Measurements from ENCODE around the gene TM4SF1. TPM values are rescaled to one million over a fixed set of nuclear protein-coding genes. Genes with fewer than 3 reads are reported as not detected.
A peak's percentile ranks its signal among the peaks of the same experiment; 100 is the strongest.

The TM4SF1 gene
- total RNA-seq, 4 donors from 2014 or later: 80.4 to 96.4 (median 83.6) TPM

GRCh38 chr3:149362366-149362765, 15.1 kb downstream of the TM4SF1 start:
- Histone ChIP-seq H3K4me1 (peaks cover 10% of the 10 kb centered on the region), H3K36me3 (no peaks in the 10 kb centered on the region), H3K27ac (no peak overlapping the region), H3K27me3 (no peaks in the 10 kb centered on the region), H3K4me3 (no peak overlapping the region), H3K9me3 (no peaks in the 10 kb centered on the region)
- no peak for DNase-seq (ENCODE audit: low spot score in 2 of 2)
- no peak for TF ChIP-seq POLR2AphosphoS5 (IDR thresholded peaks at IDR 0.05)
- no peak for TF ChIP-seq POLR2A (IDR thresholded peaks at IDR 0.05)
- TF ChIP-seq EP300 (IDR thresholded peaks at IDR 0.05): no peak
- TF ChIP-seq, protein P1, sequence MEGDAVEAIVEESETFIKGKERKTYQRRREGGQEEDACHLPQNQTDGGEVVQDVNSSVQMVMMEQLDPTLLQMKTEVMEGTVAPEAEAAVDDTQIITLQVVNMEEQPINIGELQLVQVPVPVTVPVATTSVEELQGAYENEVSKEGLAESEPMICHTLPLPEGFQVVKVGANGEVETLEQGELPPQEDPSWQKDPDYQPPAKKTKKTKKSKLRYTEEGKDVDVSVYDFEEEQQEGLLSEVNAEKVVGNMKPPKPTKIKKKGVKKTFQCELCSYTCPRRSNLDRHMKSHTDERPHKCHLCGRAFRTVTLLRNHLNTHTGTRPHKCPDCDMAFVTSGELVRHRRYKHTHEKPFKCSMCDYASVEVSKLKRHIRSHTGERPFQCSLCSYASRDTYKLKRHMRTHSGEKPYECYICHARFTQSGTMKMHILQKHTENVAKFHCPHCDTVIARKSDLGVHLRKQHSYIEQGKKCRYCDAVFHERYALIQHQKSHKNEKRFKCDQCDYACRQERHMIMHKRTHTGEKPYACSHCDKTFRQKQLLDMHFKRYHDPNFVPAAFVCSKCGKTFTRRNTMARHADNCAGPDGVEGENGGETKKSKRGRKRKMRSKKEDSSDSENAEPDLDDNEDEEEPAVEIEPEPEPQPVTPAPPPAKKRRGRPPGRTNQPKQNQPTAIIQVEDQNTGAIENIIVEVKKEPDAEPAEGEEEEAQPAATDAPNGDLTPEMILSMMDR (IDR thresholded peaks at IDR 0.05): no peak
- 74% methylated on average over 5 of the region's 5 CpGs for WGBS

DNA sequence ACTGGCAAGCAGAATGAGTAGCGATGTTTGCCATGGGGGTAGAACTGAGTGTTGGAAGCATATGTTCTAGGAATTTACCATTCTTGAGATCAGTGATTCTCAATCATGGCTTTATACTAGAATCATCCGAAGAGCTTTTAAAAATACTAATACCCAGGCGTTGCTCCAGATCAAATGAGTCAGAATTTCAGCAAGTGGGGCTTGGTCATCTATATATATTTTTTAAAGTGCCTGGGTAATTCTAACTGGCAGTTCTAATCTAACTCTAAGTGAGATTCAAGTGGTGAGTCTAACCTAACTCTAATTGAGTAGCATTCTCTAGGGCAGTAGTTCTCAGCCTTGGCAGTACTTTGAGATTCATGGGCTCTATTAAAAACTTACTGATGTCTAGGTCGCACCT, 20.8 kb downstream of the TM4SF1 start:
- 83% methylated on average over 4 of the region's 4 CpGs for WGBS
- Histone ChIP-seq H3K27ac (no peak overlapping the region), H3K4me1 (no peaks in the 10 kb centered on the region), H3K9me3 (no peaks in the 10 kb centered on the region), H3K36me3 (no peaks in the 10 kb centered on the region), H3K27me3 (no peaks in the 10 kb centered on the region), H3K4me3 (no peak overlapping the region)
- TF ChIP-seq, protein P1 (IDR thresholded peaks at IDR 0.05): no peak
- no peak for TF ChIP-seq POLR2A (IDR thresholded peaks at IDR 0.05)
- DNase-seq (ENCODE audit: low spot score in 2 of 2): no peak

GRCh38 chr3:149356044-149356592, 21.3 kb downstream of the TM4SF1 start:
- H3K4me1 ChIP-seq: no peaks in the 10 kb centered on the region
- TF ChIP-seq, protein P1 (IDR thresholded peaks at IDR 0.05): no peak
- TF ChIP-seq EP300 (IDR thresholded peaks at IDR 0.05) (no peak), POLR2AphosphoS5 (IDR thresholded peaks at IDR 0.05) (no peak), POLR2A (IDR thresholded peaks at IDR 0.05) (no peak)
- H3K27me3 ChIP-seq: no peaks in the 10 kb centered on the region
- 80% methylated on average over 6 of the region's 6 CpGs for WGBS
- no peak for DNase-seq (ENCODE audit: low spot score in 2 of 2)
- no peak overlapping the region for H3K27ac ChIP-seq
- no peaks in the 10 kb centered on the region for H3K36me3 ChIP-seq
- no peaks in the 10 kb centered on the region for H3K9me3 ChIP-seq
- H3K4me3 ChIP-seq: no peak overlapping the region

DNA sequence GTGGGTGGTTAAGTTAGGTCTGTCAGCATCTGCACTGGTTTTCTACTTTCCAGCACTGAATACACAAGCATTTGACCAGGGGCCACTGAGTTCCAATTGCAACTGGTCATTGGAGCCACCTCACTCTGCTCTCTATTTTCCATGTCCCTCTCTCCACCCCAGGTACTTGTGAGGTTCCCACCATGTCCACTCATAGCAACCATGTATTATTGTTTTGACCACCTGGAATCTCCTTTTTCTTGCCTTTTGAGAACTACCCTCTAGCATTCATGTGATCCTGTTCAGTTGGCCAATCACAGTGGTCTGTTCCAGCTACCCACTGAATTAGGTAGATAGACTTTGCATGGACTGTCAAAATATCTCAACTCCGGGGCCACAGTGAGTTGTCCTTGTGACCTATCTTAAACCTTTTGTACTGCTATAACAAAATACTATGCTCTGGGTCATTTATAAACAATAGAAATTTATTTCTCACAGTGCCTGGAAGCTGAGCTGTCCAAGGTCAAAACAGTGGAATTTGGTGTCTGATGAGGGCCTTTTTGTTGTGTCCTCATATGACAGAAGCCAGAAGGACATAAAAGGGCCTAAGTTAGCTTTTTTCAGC, 23.8 kb downstream of the TM4SF1 start:
- H3K27ac ChIP-seq: no peak overlapping the region
- no peak for DNase-seq (ENCODE audit: low spot score in 2 of 2)
- H3K27me3 ChIP-seq: no peaks in the 10 kb centered on the region
- H3K4me1 ChIP-seq: no peaks in the 10 kb centered on the region
- no peaks in the 10 kb centered on the region for H3K9me3 ChIP-seq
- TF ChIP-seq POLR2AphosphoS5 (IDR thresholded peaks at IDR 0.05) (no peak), POLR2A (IDR thresholded peaks at IDR 0.05) (no peak), EP300 (IDR thresholded peaks at IDR 0.05) (no peak)
- TF ChIP-seq, protein P1 (IDR thresholded peaks at IDR 0.05): no peak
- no peaks in the 10 kb centered on the region for H3K36me3 ChIP-seq
- 78% methylated on average over 1 of the region's 1 CpG for WGBS
- H3K4me3 ChIP-seq: no peak overlapping the region

DNA sequence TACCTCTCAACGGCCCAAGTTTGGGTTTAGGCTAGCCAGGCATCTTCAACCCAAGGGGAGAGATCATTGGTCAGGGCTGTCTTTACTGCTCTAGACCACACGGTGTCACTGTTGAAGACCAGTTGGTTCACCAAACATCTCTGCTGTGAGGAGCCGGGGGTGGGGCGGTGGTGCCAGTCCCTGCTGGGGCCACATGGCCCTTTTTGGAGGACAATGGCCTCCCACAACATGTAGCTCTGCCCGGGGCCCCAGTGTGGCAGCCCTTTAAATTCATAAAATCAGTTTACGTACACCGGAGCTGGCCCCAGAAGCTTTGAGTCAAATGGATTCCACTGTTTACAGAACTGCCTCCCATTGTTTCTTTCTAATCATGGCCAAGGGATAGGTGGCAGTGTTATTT, 24.9 kb downstream of the TM4SF1 start:
- peak; percentile 66 to 80 for DNase-seq (ENCODE audit: low spot score in 2 of 2)
- Histone ChIP-seq H3K4me1 (no peaks in the 10 kb centered on the region), H3K27me3 (no peaks in the 10 kb centered on the region), H3K27ac (no peak overlapping the region), H3K36me3 (no peaks in the 10 kb centered on the region), H3K4me3 (no peak overlapping the region), H3K9me3 (no peaks in the 10 kb centered on the region)
- TF ChIP-seq POLR2AphosphoS5 (IDR thresholded peaks at IDR 0.05): no peak
- no peak for TF ChIP-seq EP300 (IDR thresholded peaks at IDR 0.05)
- TF ChIP-seq, protein P1 (IDR thresholded peaks at IDR 0.05): peak; percentile 39 to 64
- TF ChIP-seq POLR2A (IDR thresholded peaks at IDR 0.05): no peak
- 47% methylated on average over 7 of the region's 7 CpGs for WGBS

All from suprapubic skin (tissue), 4 donors.